Stimulated activated naive CD8-positive, alpha-beta T cell treated with anti-CD3 and anti-CD28 coated beads, Interleukin-15, Interleukin-2, amounts not matched to agents 100 U/mL and 50 U/mL, for 24 hours (primary cell): ENCODE measurements around the gene TGDS.
"Not testable (repeated sequence)": the region's sequence is repeated elsewhere in the genome, so short reads cannot be mapped to it uniquely, and the experiment has no call there.

ENCODE experiments used
- ATAC-seq: fragments of 150-1000 bp; cut with Tn5 transposase; one replicate; pipeline ENCODE4 v1.10.0; 2021
- DNase-seq: peaks from one replicate; pipeline ENCODE4 v3.0.0; 2021

The TGDS gene, protein sequence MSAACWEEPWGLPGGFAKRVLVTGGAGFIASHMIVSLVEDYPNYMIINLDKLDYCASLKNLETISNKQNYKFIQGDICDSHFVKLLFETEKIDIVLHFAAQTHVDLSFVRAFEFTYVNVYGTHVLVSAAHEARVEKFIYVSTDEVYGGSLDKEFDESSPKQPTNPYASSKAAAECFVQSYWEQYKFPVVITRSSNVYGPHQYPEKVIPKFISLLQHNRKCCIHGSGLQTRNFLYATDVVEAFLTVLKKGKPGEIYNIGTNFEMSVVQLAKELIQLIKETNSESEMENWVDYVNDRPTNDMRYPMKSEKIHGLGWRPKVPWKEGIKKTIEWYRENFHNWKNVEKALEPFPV

DNA sequence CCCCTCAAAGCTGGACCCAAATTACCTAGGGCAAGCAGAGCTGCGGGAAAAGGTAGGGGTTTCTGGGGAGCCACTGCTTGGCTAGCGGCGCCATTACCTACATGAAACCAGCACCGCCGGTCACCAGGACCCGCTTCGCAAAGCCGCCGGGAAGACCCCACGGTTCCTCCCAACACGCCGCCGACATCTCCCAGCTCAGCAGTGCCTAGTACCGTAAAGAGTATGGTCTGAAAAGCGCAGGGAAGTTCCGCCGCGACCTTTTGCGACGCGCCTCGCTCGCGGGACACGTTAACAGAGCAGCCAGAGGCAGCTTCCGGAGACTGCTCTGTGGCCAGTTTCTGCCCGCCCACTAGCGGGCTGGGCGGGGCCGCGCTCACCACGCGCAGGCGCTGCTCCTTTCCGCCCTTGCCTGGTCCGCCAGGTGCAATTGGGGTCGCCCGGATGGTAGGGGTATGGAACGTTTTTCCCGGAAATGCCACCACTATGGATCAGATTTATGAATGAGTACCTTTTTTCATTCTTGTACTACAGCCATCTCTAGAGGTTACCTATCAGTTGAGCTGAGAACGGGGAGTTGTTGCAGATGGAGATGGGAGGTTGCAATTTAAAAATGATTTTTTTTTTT is at the start of gene TGDS:
Gene TGDS (minus strand): TSS at position 203 of the 625 bp plus-strand sequence. CDS start 16 bp downstream, at position 187.
- DNase-seq (peak; percentile 90), ATAC-seq (peak; percentile 98)

DNA sequence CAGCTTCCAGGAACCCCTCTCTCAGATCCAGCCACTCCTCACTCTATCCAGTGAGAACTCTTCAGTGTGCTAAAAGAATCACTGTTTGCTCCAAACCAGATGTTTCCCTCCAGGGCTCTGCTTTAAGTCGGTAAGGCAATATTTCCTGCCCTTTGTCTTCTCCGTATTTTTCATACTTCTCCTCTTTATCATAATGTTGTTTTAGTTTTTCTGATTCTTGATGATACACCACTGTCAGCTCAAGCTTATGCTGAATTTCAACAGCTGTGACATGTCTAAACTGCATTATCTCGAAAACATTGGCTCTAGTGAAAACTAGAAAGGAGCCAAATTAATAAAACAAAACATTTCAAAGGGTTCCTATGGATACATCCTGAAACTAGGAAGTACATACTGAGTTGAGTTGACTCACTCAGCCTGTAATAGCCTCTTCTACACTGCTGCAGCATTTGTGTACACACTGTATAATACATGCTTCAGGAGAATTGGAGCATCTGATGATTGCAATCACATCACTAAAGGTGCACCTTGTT is 45.5 kb upstream of the TGDS start:
- ATAC-seq: no peak
- DNase-seq: no peak

DNA sequence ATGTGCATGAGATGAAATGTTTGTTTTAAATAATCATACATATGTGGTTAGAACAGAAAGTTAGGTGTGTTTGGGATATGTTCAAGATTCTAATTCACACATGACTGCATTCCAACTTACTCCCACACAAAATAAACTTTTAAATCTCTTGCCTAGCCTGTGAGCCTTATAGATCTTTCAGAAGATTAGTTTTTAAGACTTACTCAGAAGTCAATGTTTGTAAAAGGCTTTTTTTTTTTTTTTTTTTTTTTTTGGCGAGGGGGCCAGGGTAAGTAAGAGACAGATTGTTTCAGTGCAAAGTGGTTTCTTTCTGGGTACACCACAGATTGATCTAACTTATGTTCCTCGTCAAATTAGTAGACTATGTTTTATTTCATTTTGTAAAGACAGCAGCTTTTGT is 44.8 kb upstream of the TGDS start:
- ATAC-seq: no peak
- no peak for DNase-seq

DNA sequence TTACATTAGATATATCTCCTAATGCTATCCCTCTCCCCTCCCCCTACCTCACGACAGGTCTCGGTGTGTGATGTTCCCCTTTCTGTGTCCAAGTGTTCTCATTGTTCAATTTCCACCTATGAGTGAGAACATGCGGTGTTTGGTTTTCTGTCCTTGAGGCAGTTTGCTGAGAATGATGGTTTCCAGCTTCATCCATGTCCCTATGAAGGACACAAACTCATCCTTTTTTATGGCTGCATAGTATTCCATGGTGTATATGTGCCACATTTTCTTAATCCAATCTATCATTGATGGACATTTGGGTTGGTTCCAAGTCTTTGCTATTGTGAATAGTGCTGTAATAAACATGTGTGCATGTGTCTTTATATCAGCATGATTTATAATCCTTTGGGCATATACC is 41.7 kb upstream of the TGDS start:
- not testable (repeated sequence) for ATAC-seq, DNase-seq

- ATAC-seq (no peak), DNase-seq (no peak)
Measured at GRCh38 chr13:94636942-94637578, 41.1 kb upstream of the TGDS start.

- DNase-seq: not testable (repeated sequence)
- peak; percentile 71 for ATAC-seq
Measured at GRCh38 chr13:94636096-94636495, 40.1 kb upstream of the TGDS start.

- DNase-seq (no peak), ATAC-seq (no peak)
Measured at GRCh38 chr13:94632226-94632980, 36.5 kb upstream of the TGDS start.

GRCh38 chr13:94630858-94631257 is 34.9 kb upstream of the TGDS start:
- ATAC-seq: no peak
- DNase-seq: no peak

DNA sequence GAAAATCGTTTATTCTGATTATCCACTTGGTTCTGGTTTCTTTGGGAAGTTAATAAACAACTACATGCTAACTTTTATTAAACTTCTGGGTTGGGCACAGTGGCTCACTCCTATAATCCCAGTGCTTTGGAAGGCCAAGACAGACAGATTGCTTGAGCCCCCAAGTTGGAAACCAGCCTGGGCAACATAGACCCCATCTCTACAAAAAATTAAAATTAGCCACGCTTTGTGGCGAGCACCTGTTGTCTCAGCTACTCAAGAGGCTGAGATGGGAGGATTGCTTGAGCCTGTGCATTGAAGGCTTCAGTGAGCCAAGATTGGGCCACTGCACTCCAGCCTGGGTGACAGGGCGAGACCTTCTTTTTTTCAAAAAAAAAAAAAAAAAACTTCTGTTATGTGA is 27.4 kb upstream of the TGDS start:
- no peak for DNase-seq
- ATAC-seq: no peak

GRCh38 chr13:94622344-94622743 is 26.4 kb upstream of the TGDS start:
- DNase-seq: no peak
- ATAC-seq: no peak

- DNase-seq (peak; percentile 25), ATAC-seq (peak; percentile 59)
Measured at GRCh38 chr13:94620286-94620896, 24.4 kb upstream of the TGDS start.

DNA sequence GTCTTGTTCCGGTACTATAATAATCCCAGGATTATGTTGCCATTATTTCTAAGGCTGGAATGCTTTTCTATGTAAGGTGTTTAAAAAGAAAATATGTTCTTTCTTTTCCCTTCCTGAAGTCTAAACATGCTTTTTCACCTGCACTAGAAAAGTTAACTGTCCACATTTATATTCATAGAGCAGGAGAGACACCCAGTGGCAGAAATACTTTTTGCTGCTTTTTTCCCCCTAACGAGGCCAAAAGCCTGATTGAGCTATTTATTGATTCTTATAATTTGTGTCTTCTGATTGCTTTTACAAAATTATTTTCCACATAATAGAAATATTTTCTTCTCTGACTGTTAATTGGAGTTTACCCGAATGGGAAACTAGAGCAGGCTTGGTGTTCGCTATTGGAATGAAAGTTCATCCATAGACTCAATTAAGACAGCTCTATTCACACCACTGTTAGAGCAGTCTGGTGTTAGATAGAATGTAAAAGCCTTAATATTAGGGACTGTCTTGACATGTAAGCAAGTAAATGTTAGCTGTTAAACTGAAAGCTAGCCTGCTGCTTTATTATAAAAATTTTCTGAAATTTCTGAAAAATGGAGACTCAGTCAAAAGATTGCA is 21.5 kb upstream of the TGDS start:
- no peak for DNase-seq

GRCh38 chr13:94613051-94613450 is 17.1 kb upstream of the TGDS start:
- ATAC-seq: no peak
- no peak for DNase-seq

More for the DNA sequence above, 21.5 kb upstream of the TGDS start:
- ATAC-seq: no peak

GRCh38 chr13:94612050-94612449 is 16.1 kb upstream of the TGDS start:
- ATAC-seq (no peak), DNase-seq (no peak)

GRCh38 chr13:94610475-94610874 is 14.5 kb upstream of the TGDS start:
- DNase-seq (no peak), ATAC-seq (no peak)

- no peak for ATAC-seq
- DNase-seq: no peak
Measured at GRCh38 chr13:94609196-94609595, 13.2 kb upstream of the TGDS start.

DNA sequence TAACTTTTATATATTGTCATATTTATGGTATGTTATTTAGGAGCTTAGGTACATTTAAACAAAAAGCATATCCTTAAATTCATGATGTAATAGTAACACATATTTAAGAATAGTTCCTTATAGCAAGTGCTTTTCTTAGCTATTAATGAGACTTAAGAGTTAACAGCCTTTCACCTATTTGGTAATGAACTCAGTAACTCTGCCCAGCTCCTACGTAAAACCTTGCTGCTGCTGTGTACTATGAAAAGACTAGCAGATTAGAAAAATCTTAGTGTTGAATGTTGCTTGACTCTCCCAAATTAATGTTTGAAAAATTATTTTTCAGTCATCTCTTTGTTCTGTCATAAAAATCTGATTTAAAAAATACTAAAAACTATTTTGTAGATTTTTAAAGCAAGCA is 12.6 kb upstream of the TGDS start:
- ATAC-seq (no peak), DNase-seq (no peak)

DNA sequence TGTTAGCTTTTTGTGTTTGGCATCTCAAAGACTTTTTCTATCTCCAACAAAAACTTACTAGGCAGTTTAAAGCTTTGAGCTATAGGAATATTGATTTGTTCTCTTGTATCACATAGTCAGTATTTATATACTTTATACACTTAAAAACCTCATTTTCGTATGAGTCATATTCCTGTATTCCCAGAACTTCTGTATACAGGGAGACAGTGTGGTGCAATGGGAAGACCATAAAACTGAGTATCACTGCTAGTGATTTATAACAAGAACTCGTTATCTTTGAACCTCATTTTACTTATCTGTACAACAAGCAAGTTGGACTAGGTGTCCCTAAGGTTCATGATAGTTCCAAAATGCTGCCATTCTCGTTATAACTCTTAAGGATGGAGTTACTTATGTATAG is 12.0 kb upstream of the TGDS start:
- DNase-seq (no peak), ATAC-seq (no peak)

GRCh38 chr13:94607056-94607455 is 11.1 kb upstream of the TGDS start:
- ATAC-seq (no peak), DNase-seq (no peak)

DNA sequence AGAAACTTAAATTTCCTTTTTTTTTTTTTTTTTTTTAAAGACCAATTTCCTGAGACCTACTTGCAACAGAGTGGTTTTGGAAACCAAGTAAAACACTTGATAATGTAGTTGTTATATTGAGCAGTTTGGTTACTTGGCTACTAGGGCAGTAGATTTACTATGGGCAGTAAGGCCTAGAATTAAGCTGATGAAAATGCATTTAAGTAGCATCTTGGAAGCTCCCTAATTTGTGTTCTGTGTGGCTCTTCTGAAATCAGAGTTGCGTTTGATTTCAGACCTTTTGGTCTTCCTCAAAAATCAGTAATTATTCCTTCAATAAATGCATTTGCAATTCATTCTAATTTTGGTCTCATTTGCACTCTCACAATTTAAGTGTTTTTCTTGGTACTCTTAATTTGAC is 6.5 kb upstream of the TGDS start:
- ATAC-seq: no peak
- DNase-seq: no peak
